GM21423 (cell line): ENCODE data around the gene RNF103.
"Not testable (repeated sequence)": the region's sequence is repeated elsewhere in the genome, so short reads cannot be mapped to it uniquely, and the experiment has no call there.

Experiments
- ATAC-seq: cut with Tn5 transposase; IDR thresholded peaks from one replicate; pipeline ENCODE4 v1.9.1; 2021; ENCODE audit warnings: mild to moderate bottlenecking, moderate library complexity; ENCODE audit not compliant: unreplicated experiment

Gene RNF103

DNA sequence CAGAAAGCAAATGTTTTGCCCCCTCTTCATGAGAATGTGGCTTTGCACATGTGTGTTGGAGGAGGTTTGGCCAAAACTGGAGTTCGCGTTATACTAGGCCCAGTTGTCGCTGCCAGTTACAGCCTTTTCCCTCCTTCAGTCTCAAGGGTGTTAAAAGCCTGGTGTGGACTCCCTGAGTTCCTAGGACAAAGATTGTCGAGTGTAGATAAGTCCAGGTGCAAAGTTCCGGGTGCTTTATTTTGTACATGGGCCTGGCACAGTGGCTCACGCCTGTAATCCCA lies 542 bp upstream of the RNF103 start:
- ATAC-seq, result no peak

DNA sequence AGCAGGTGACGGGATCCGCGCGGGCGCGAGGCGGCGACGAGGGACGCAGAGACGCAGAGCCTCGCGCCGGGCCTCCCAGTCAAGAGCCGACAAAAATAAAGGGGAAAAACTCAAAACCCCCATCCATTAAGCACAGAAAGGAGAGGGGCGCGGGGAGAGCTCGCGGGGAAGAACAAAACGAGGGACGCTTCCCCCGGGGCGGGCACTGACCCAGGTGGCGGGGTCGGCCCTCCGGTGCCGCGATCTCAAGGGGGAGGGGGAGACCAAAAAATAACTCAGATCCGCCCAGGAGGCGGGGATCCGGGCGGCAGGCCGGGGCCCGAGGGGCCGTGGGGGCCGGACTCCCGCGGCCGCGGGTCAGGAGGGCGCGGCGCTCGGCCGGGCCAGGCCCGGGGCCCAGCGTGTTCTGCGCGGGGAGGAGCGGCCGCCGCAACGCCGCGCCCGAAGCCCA lies 597 bp downstream of the RNF103 start:
- ATAC-seq, result peak; percentile 44

DNA sequence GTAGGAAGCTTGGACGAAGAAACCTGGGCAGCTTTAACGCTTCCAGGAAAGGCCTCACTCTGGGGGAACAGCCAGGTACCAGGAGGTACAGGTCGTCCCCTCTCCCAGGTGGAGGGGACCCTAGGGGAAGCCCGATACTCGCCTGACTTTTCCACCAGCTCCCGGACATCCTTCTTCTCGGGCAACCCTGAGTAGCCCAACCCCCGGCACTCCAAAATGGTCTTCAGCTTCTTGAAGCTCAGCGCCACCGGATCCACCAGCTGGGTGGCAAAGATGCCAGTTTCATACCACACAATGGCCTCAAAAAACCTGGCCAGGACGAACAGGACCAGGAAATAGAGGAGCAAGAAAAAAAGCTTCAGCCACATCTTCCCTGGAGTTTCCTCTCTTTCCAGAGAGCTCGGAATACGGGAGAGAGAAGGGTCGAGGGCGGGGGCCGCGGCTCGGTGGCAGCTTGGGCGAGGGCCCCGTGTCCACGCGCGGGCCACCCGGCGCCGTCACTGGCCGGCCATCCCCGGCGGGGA lies 1.1 kb downstream of the RNF103 start:
- ATAC-seq, result no peak

DNA sequence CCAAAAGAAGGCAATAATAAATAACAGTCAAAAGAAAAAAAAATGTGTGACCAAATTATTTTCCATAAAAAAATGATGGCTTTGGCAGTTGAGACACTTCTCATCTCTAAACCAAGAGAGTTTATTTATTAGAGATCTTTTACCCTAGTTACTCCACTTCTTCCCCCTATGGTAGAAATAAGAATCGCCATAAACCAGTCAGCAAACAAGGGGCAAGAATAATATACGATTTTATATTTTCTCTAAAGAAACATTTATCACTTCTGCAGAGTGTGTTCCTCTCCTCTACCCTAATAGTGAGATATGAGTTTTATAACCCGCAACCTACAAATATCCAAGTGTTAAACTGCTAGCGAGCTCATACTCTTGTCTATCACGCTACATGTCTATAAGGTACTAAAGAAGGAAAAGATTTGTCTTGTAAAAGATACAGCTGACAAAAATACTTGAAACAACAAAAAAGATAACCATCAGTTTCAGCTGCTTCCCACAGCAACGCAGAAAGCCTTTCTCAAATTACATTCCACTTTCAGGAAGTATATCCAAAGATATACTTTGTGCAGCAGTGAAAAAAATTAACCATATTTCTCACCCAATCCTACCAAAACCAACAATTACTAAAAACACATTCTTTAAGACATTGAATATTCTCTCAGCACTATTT lies 2.3 kb downstream of the RNF103 start:
- ATAC-seq, result no peak

DNA sequence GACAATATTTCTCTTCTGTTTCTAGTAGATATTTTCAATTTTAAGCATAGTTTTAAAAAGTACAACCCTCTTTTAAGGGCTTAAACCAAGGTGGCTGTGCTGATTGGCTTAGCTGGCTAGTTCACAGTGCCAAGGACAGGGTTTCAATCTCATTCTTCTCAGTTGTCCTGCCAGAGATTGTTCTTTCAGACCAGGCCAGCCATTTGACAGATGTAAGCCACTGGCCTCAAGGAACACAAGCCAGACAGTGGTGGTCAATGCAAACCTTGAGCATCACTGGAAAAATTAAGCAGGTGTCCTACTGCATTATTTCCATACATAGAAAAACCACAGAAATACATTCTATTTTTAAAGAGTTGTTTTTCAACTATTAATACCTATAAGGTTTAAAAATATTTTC lies 5.9 kb downstream of the RNF103 start:
- no peak for ATAC-seq

DNA sequence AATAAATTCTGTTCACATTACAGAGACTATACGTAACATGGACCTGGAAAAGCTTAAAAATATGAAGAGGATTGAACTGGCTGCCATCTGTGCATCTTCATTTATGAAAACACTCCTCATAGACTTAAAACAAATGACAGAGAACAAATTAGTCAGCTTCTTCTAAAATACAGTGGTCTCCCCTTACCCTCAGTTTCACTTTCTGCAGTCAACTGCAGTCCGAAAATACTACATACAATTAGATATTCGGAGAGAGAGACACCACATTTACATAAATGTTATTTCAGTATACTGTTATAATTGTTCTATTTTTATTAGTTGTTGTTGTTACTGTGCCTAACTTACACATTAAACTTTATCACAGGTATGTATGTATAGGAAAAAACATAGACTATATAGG lies 6.5 kb downstream of the RNF103 start:
- ATAC-seq, result peak; percentile 61

DNA sequence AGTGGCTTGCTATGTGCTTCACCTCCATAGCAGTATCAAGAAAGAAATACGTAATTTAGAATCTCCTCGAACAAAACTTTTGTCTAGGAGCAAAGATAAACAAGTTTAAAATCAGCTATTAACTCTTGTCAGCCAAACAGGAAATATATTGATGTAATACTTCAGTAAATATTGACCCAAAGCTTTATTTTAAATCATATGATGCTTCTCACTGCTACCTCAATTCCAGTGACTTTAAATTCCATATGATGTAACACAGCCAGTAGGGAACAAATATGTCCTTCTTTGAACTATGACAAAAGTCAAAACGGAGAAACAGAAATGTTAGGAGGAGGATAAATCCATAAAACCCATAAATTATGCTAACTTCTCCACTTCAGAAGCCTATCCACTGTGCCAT lies 7.2 kb downstream of the RNF103 start:
- no peak for ATAC-seq

DNA sequence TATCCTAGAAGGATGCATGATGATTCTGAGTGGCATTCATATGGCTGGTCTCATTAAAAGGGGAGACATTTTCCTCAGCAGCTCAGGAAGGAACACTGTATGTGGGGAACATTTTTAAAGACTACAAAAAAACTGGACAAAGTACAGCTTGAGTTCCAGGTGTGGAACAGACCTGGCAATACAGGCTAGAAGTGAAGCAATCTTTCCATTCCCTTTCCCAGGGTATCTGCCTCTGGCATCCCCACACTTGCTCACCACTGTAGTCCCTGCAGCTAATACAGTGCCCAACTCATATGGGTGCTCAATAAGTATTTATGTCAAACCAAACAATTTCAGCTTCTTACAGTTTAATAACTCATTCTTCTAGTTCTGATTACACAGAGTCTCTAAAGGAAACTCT lies 8.1 kb downstream of the RNF103 start:
- no peak for ATAC-seq

DNA sequence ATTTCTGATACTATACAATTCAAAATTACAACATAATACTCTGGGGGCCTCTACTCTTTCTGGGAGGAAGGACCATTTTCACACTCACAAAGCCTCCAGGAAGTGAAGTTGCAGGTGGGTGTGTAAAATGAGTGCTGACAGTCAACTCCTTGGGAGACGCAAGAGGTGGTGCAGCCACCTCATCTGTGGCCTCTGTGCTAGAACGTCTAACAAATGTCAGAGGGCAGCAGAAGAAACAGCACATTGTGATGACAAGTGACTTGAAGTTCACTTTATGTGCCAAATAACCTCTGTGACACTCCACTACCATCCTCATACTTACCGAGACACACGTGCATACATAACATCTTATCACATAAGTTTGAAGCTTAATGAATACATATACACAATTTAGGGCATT lies 10.2 kb downstream of the RNF103 start:
- no peak for ATAC-seq

DNA sequence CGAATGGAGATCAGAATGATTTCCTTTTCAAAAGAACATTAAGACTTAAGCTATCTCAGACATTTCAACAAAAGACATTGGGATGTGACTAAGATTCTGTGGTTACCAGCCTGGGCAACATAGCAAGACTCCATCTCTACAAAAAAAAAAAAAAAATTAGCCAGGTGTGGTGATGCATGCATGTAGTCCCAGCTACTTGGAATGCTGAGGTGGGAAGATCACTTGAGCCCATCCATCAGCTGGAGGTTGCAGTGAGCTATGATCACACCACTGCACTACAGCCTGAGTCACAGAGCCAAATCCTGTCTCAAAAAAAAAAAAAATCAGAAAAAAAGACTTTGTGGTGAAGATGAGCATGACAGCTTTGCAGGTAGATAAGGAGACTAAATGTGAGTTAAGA lies 12.8 kb downstream of the RNF103 start:
- ATAC-seq, result no peak

DNA sequence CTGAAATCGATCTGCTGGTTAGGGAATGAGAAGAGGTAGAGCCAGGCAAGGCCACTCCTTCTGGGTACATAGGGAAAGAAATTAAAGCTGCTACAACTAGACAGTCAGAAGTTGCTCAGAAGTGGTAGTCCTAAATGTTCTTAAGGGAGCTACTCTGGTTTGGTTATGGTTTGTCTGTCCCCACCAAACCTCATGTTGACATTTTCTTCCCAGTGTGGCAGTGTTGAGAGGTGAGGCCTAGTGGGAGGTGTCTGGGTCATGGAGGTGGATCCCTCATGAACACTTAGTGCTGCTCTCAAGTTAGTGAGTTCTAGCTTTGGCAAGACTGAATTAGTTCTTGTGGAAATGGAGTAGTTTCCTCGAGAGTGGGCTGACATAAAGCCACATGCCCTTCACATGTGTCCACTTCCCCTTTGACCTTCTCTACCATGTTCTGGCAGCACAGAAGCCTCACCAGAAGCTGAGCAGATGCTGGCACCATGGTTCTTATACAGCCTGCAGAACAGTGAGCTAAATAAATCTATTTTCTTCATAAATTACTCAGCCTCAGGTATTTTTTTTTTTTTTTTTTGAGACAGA lies 14.7 kb downstream of the RNF103 start:
- no peak for ATAC-seq

DNA sequence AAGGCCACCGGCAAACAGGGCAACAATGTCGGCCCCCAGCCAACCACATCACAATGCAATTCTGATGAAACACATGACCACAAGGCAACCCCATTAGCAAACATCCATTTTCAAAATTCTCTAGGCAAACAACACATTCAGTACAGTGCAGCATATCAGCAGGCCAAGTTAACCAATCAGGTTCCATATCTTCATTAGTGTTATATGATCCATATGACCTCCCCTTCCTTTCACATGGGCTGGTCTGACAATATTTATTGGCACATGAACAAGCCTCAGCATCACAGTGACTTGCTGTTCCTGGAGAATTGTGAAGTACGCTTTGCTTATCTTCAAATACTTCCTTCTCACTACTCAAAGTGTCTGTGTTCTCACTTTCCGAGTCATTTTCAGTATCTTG lies 19.8 kb downstream of the RNF103 start:
- no peak for ATAC-seq

DNA sequence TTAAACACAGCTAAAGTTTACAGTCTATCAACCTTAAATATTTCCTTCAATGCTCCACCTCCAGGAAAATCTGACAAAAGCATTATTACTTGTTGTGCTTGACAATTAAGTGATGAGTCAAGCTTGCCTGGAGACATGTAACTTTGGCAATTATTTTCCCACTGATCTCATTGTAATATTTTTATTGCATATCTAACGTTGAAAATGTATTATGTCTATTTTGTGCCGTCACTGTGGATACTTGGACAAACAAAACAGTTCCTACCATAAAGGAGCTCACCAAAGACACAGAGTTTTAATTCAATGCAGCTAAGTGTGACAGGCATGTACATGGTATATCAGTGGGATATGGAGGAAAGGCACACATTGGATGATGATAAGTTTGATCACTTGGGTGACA lies 24.7 kb downstream of the RNF103 start:
- no peak for ATAC-seq

DNA sequence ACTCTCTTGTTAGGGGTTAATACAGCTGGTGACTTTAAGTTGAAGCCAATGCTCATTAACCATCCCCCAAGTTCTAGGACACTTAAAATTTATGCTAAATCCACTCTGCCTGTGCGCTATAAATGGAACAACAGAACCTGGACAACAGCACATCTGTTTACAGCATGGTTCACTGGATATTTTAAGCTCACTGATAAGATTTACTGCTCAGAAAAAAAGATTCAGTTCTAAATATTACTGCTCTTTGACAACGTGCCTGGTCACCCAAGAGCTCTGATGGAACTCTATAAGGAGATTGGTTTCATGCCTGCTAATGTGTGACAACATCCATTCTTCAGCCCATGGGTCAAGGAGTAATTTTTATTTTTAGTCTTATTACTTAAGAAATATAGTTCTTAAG lies 27.5 kb downstream of the RNF103 start:
- ATAC-seq, result no peak

DNA sequence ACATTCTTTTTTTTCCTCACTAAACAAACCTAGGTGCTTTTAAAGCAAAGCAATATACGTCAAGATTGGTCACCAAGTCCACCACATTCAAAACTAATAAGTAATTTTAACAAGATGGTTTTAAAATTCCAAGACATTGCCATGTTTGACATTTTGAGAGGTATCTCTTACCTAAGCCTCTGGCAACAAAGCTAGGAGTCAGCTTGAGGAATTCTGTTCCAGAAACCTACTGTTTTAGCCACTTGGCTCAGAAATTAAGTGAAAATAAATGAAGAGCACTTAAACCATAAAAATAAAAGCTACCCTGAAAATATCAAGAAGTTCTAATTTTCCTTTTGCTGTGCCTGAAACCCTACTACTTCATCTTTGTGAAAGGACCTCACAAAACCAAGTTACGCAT lies 30.4 kb downstream of the RNF103 start:
- no peak for ATAC-seq

DNA sequence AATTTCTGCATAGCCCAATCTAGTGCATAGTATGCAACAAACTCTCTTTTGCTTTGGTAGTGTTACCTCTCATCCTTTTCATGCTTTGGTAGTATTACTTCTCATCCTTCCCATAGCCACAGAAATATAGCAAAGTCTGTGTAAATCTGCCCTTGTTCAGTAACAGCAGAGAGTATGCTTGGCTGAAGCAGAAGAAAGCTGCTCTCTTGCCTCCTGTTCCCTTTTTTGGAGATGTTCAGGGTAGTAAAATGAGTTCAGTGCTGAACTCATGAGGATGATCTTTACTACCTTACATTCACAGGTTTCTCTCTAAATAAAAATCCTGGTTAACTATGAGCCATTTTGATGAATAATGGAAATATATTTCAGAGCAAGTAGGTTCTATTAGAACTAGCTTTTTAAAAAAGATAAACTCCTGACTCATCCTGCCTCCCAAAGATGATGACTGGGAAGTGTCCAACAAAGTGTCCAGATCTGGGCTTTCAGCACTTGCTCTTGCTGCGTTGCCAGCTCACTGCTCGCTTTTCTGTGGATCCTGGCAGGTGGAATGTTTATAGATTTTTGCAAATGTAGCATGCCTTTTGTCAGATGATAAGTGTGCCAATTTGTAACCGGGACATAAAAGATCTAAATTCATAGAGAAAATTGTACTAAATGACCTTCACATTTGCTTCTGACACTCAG lies 31.0 kb downstream of the RNF103 start:
- ATAC-seq, result no peak

DNA sequence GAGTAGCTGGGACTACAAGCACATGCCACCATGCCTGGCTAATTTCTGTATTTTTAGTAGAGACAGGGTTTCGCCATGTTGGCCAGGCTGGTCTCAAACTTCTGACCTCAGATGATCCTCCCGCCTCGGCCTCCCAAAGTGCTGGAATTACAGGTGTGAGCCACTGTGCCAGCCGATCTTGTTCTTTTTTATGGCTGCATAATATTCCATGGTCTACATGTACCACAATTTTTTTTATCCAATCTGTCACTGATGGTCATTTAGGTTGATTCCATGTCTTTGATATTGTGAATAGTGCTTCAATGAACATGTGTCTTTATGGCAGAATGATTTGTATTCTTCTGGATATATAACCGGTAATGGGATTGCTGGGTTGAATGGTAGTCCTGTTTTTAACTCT lies 34.0 kb downstream of the RNF103 start:
- not testable (repeated sequence) for ATAC-seq

DNA sequence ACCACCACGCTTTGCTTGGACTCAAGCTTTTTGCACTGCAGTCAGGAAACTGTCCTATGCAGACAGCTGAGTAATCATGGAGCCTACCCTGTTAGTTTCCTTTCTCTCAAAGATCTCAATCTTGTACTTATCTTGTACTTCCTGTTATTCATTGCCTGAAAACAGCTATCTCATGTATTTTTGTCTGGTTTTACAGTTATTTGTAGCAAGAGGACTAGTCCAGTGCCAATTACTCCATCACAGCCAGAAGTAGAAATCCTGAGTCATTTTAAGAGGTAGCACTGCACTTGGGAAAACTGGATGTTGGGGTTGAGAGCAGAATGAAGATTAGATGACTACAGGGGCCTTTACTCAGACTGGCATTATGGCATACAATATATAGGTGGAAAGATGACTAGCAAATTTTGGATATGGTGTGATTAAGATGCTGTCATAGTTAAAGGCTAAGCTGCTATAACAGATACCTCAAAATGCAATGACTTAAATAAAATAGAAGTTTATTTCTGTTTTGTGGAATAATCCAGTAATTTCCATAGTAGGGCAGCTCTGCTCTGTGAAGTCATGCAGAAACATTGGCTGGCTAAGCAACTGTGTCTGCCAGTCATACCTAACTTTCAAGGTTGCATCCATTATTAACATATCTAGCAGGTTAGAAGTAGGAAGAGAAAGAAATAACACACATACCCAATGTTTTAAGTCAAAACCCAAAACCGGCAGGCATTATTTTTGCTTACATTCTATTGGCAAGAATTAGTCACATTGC lies 39.3 kb downstream of the RNF103 start:
- ATAC-seq, result no peak

DNA sequence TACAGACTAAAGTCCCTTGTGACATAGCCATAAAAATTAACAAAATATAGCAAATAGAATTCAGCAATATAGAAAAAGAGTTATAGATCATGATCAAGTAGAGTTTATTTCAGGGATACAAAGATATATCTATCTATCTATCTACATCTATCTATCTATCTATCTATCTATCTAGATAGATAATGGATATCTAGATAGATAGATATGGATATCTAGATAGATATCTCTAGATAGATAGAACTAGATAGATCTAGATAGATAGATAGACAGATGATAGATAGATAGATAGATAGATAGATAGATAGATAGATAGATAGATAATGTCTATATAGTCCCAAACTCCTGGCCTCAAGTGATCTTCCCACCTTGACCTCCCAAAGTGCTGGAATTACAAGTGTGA lies 43.1 kb downstream of the RNF103 start:
- no peak for ATAC-seq

DNA sequence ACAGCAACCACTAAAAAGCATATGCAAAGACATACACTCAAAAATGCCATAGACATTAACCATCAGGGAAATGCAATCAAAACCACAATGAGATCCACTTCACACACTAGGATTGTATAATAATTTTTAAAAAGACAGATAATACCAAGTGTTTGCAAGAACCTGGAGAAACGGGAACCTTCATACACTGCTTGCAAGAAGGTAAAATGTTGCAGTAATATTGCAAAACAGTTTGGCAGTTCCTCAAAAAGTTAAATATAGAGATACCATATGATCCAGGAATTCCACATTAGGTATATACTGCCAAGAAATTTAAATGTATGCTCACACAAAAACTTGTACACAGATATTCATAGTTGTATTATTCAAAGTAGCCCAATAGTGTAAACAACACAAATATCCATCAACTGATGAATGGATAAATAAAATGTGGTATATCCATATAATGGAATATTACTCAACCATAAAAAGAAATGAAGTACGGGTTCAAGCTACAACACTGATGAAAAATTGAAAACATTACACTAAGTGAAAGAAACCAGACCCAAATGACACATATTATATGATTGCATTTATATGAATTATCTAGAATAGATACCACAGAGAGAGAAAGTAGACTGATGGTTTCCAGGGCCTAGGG lies 45.7 kb downstream of the RNF103 start:
- no peak for ATAC-seq

DNA sequence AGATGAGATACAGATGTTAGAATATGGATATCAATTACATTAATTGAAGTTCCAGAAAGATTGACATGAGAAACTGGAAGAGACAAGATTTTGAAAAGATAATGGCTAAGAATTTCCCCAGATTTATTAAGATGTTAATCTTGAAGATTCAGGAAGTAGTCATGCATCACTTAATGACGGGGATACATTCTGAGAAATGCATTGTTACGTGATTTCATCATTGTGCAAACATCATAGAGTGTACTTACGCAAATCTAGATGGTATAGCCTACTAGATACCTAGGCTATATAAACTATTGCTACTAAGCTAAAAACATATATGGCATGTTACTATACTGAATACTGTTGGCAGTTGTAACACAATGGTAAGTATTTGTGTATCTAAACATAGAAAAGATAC lies 53.6 kb downstream of the RNF103 start:
- no peak for ATAC-seq
